Keratinocyte (primary cell): ENCODE measurements around the gene PTCRA. TPM values are rescaled to one million over a fixed set of nuclear protein-coding genes. Genes with fewer than 3 reads are reported as not detected.

Experiments
- DNase-seq: peaks from one replicate; pipeline ENCODE4 v3.0.0-alpha.2; 2011; ENCODE audit warnings: low read depth, missing footprints, low spot score
- FAIRE-seq: peaks from 2 replicates; lab custom pipeline; 2011; peaks lifted over from hg19 to GRCh38; lab: Jason Lieb, UNC
- H2AFZ ChIP-seq: 2 replicates; pipeline ENCODE4 v1.6.0; 2012; ENCODE audit warnings: low read length, control low read depth, inconsistent platforms; ENCODE audit not compliant: control insufficient read depth
- H3K27ac ChIP-seq: 2 replicates; pipeline ENCODE4 v1.5.1; 2011; ENCODE audit warnings: low read length; ENCODE audit not compliant: control insufficient read depth, insufficient read depth
- H3K27me3 ChIP-seq: 3 replicates; pipeline ENCODE4 v1.6.0; 2011; ENCODE audit warnings: low read length; ENCODE audit not compliant: control insufficient read depth, insufficient read depth; ENCODE audit errors: extremely low read depth
- H3K36me3 ChIP-seq, 2 experiments: 2 replicates in 1 of 2; 3 replicates in 1 of 2; pipeline ENCODE4 v1.5.1; 2011; ENCODE audit warnings: low read length in 2 of 2, mild to moderate bottlenecking in 1 of 2; ENCODE audit not compliant: control insufficient read depth in 2 of 2, insufficient read depth in 2 of 2; ENCODE audit errors: extremely low read depth in 1 of 2
- H3K4me1 ChIP-seq: 3 replicates; pipeline ENCODE4 v1.5.1; 2011; ENCODE audit warnings: low read length; ENCODE audit not compliant: control insufficient read depth, insufficient read depth; ENCODE audit errors: extremely low read depth
- H3K4me2 ChIP-seq: 3 replicates; pipeline ENCODE4 v1.6.0; 2011; ENCODE audit warnings: low read depth, low read length; ENCODE audit not compliant: control insufficient read depth, insufficient read depth; ENCODE audit errors: extremely low read depth
- H3K4me3 ChIP-seq, 3 experiments: fragments of 200-600 bp in 1 of 3; sonication (generic) in 1 of 3; 2 replicates in 2 of 3; 3 replicates in 1 of 3; pipeline ENCODE4 v1.5.1; 2011 to 2016; ENCODE audit warnings: low read length in 3 of 3, mild to moderate bottlenecking in 3 of 3, control low read depth in 2 of 3, inconsistent platforms in 1 of 3, low read depth in 1 of 3, mixed read lengths in 1 of 3, mixed run types in 1 of 3, moderate library complexity in 1 of 3; ENCODE audit not compliant: control insufficient read depth in 2 of 3, insufficient read depth in 2 of 3; ENCODE audit errors: extremely low read depth in 1 of 3
- H3K79me2 ChIP-seq: 2 replicates; pipeline ENCODE4 v1.6.0; 2012; ENCODE audit warnings: low read length; ENCODE audit not compliant: control insufficient read depth, insufficient read depth
- H3K9ac ChIP-seq: 3 replicates; pipeline ENCODE4 v1.6.0; 2011; ENCODE audit warnings: low read length; ENCODE audit not compliant: control insufficient read depth, insufficient read depth; ENCODE audit errors: extremely low read depth
- H3K9me1 ChIP-seq: 3 replicates; pipeline ENCODE4 v1.6.0; 2011; ENCODE audit warnings: low read length; ENCODE audit not compliant: control insufficient read depth, insufficient read depth; ENCODE audit errors: extremely low read depth
- H3K9me3 ChIP-seq: 2 replicates; pipeline ENCODE4 v1.5.1; 2012; ENCODE audit warnings: low read depth, low read length; ENCODE audit not compliant: control insufficient read depth
- H4K20me1 ChIP-seq: 3 replicates; pipeline ENCODE4 v1.6.0; 2011; ENCODE audit warnings: low read length; ENCODE audit not compliant: control insufficient read depth, insufficient read depth; ENCODE audit errors: extremely low read depth
- EZH2 ChIP-seq: IDR thresholded peaks from one replicate; pipeline ENCODE4 v1.6.1; 2012; ENCODE audit warnings: inconsistent platforms, mild to moderate bottlenecking, low read length, moderate library complexity
- dilution Hi-C: fragments of 300-500 bp; cut with MboI; formaldehyde crosslinking; loops from one replicate; pipeline ENCODE4 v1.7.0; 2020; ENCODE audit warnings: low sequenced_read_pairs; ENCODE audit not compliant: extremely low pct_ligation_motif_present
- polyA plus RNA-seq, 5 experiments: library from polyadenylated mRNA; depleted of rRNA in 3 of 5; stranded (reverse) in 3 of 5; stranded (forward) in 1 of 5; unstranded in 1 of 5; fragments of >200 nt; gene quantifications; 1 replicate in 1 of 5; 2 replicates in 3 of 5; 3 replicates in 1 of 5; pipeline versions ENCODE4 v1.2.1 to v1.2.3, GENCODE V29; 2011 to 2012; ENCODE audit warnings: missing spikeins in 2 of 5, low read depth in 1 of 5, low replicate concordance in 1 of 5
- TF ChIP-seq, protein P1 (sequence below), 3 experiments: IDR thresholded peaks in 1 of 3; conservative IDR thresholded peaks in 1 of 3; optimal IDR thresholded peaks in 1 of 3; 2 replicates in 2 of 3; 3 replicates in 1 of 3; pipeline versions ENCODE3 to v1.5.1; 2011; ENCODE audit warnings: low read length in 3 of 3, mild to moderate bottlenecking in 3 of 3, moderate library complexity in 2 of 3, control low read depth in 1 of 3, inconsistent platforms in 1 of 3; ENCODE audit not compliant: insufficient read depth in 2 of 3; ENCODE audit errors: extremely low read depth in 1 of 3

The PTCRA gene
- polyA plus RNA-seq, 1 donor (not counting 4 experiments of a cell fraction or from before 2014, with no cell fraction given): not detected

DNA sequence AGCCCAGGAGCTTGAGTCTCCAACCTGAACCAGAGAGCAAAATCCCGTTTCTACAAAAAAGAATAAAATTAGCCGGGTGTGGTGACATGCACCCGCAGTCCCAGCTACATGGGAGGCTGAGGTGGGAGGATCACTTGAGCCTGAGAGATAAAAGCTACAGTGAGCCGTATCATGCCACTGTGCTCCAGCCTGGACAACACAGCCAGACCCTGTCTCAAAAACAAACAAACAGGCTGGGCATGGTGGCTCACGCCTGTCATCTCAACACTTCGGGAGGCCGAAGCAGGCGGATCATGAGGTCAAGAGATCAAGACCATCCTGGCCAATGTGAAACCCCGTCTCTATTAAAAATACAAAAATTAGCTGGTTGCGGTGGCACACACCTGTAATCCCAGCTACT, 11.4 kb upstream of the PTCRA start:
- FAIRE-seq (no peak), DNase-seq (no peak)
- Histone ChIP-seq H3K27me3 (no peaks in the 10 kb centered on the region), H3K79me2 (no peaks in the 10 kb centered on the region), H3K27ac (no peak overlapping the region), H3K4me3 (no peak overlapping the region), H4K20me1 (no peaks in the 10 kb centered on the region), H3K4me1 (no peaks in the 10 kb centered on the region), H3K36me3 (no peaks in the 10 kb centered on the region), H3K9ac (no peak overlapping the region), H3K9me1 (no peaks in the 10 kb centered on the region), H2AFZ (no peak overlapping the region), H3K4me2 (no peak overlapping the region), H3K9me3 (no peaks in the 10 kb centered on the region)
- TF ChIP-seq, protein P1, sequence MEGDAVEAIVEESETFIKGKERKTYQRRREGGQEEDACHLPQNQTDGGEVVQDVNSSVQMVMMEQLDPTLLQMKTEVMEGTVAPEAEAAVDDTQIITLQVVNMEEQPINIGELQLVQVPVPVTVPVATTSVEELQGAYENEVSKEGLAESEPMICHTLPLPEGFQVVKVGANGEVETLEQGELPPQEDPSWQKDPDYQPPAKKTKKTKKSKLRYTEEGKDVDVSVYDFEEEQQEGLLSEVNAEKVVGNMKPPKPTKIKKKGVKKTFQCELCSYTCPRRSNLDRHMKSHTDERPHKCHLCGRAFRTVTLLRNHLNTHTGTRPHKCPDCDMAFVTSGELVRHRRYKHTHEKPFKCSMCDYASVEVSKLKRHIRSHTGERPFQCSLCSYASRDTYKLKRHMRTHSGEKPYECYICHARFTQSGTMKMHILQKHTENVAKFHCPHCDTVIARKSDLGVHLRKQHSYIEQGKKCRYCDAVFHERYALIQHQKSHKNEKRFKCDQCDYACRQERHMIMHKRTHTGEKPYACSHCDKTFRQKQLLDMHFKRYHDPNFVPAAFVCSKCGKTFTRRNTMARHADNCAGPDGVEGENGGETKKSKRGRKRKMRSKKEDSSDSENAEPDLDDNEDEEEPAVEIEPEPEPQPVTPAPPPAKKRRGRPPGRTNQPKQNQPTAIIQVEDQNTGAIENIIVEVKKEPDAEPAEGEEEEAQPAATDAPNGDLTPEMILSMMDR (optimal IDR thresholded peaks at IDR 0.05 in 1 of 3, IDR thresholded peaks at IDR 0.05 in 1 of 3, conservative IDR thresholded peaks at IDR 0.05 in 1 of 3; ENCODE audit: extremely low read depth in 1 of 3, insufficient read depth in 2 of 3, low read length in 3 of 3): no peak
- TF ChIP-seq EZH2: no peak
- dilution Hi-C loops: no loop called here

- Histone ChIP-seq H3K27me3 (peaks cover 4% of the 10 kb centered on the region), H3K4me2 (no peak overlapping the region), H3K79me2 (no peaks in the 10 kb centered on the region), H3K27ac (no peak overlapping the region), H2AFZ (no peak overlapping the region), H3K36me3 (no peaks in the 10 kb centered on the region), H3K9me3 (no peaks in the 10 kb centered on the region), H3K9me1 (no peaks in the 10 kb centered on the region), H3K4me1 (no peaks in the 10 kb centered on the region), H3K9ac (no peak overlapping the region), H3K4me3 (no peak overlapping the region), H4K20me1 (no peaks in the 10 kb centered on the region)
- TF ChIP-seq, protein P1 (optimal IDR thresholded peaks at IDR 0.05 in 1 of 3, IDR thresholded peaks at IDR 0.05 in 1 of 3, conservative IDR thresholded peaks at IDR 0.05 in 1 of 3; ENCODE audit: extremely low read depth in 1 of 3, insufficient read depth in 2 of 3, low read length in 3 of 3): no peak
- no peak for TF ChIP-seq EZH2
- FAIRE-seq (no peak), DNase-seq (no peak)
- dilution Hi-C loops: no loop called here
These were observed 8.5 kb upstream of the PTCRA start for GRCh38 chr6:42907336-42907735.
